Stimulated activated CD8-positive, alpha-beta memory T cell treated with anti-CD3 and anti-CD28 coated beads, Interleukin-15, amount 100 ng/mL, for 1 hour (primary cell): ENCODE data around the gene GRK2.

Source experiments
- DNase-seq: peaks from one replicate; pipeline ENCODE4 v3.0.0-alpha.2; 2020; ENCODE audit warnings: low read depth

The GRK2 gene

GRCh38 chr11:67299471-67300191, 33.4 kb downstream of the GRK2 start:
- no peak for DNase-seq

GRCh38 chr11:67300256-67300755, 34.0 kb downstream of the GRK2 start:
- DNase-seq, result no peak

- DNase-seq, result no peak
These were observed 34.6 kb downstream of the GRK2 start for GRCh38 chr11:67300756-67301312.

- DNase-seq, result no peak
These were observed 35.1 kb downstream of the GRK2 start for GRCh38 chr11:67301313-67301921.

- no peak for DNase-seq
These were observed 35.8 kb downstream of the GRK2 start for GRCh38 chr11:67301951-67302516.

GRCh38 chr11:67302571-67303131, 36.4 kb downstream of the GRK2 start:
- DNase-seq, result no peak

GRCh38 chr11:67303132-67303834, 37.0 kb downstream of the GRK2 start, which contains the start of gene SSH3:
Gene SSH3 (plus strand): TSS chr11:67303530. CDS start chr11:67303626, 96 bp downstream.
- DNase-seq, result no peak

- DNase-seq, result no peak
These were observed 37.6 kb downstream of the GRK2 start for GRCh38 chr11:67303835-67304411.

GRCh38 chr11:67304511-67305113, 38.3 kb downstream of the GRK2 start:
- no peak for DNase-seq

GRCh38 chr11:67306769-67307544, 40.7 kb downstream of the GRK2 start:
- no peak for DNase-seq

GRCh38 chr11:67307545-67308001, 41.3 kb downstream of the GRK2 start:
- DNase-seq, result no peak

GRCh38 chr11:67308031-67308866, 42.0 kb downstream of the GRK2 start:
- DNase-seq, result no peak

GRCh38 chr11:67309166-67309565, 42.9 kb downstream of the GRK2 start:
- DNase-seq, result no peak

GRCh38 chr11:67309661-67310061, 43.4 kb downstream of the GRK2 start:
- no peak for DNase-seq

- no peak for DNase-seq
These were observed 44.2 kb downstream of the GRK2 start for GRCh38 chr11:67310246-67311050.

GRCh38 chr11:67311051-67311555, 44.8 kb downstream of the GRK2 start:
- no peak for DNase-seq

- no peak for DNase-seq
These were observed 45.3 kb downstream of the GRK2 start for GRCh38 chr11:67311556-67312082.
